Mammary epithelial cell (primary cell): ENCODE results near the gene FOXN3.

Experiments used
- CTCF ChIP-seq, 2 donors: IDR thresholded peaks in 1 of 2; conservative IDR thresholded peaks in 1 of 2; 2 replicates each; pipeline ENCODE4 v1.5.1; 2011 to 2012; ENCODE audit warnings: inconsistent platforms in 2 of 2, low read length in 2 of 2, mild to moderate bottlenecking in 2 of 2, control low read depth in 1 of 2, low read depth in 1 of 2; ENCODE audit not compliant: insufficient read depth in 1 of 2; ENCODE audit errors: extremely low read depth in 1 of 2
- EZH2 ChIP-seq: IDR thresholded peaks from 2 replicates; pipeline ENCODE4 v1.6.1; 2012; ENCODE audit warnings: low read length, inconsistent platforms, borderline replicate concordance

DNA sequence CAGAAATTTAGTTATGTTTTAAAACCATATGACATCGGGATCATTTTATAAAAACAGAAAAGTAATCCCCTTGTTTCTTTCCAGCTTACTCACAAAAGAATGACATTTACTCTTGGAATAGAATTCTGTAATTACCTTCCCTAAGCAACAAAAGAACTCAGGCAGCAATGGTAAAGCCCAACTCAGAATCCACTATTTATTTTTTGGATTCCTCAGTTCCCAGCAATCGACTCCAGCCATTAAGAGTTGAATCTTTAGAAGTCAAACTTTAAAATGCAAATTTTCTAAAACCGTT lies 65.9 kb downstream of the FOXN3 start:
- no peak for TF ChIP-seq CTCF (conservative IDR thresholded peaks at IDR 0.05 in 1 of 2, IDR thresholded peaks at IDR 0.05 in 1 of 2; ENCODE audit: extremely low read depth in 1 of 2, insufficient read depth in 1 of 2, low read depth in 1 of 2, low read length in 2 of 2)
- TF ChIP-seq EZH2: no peak
